ENCODE measurements around the gene STYK1.

- TF ChIP-seq PKNOX1 (IDR thresholded peaks at IDR 0.05): no peak
- TF ChIP-seq NFRKB (IDR thresholded peaks at IDR 0.05): no peak
- TF ChIP-seq CTBP1 (IDR thresholded peaks at IDR 0.05; ENCODE audit: borderline replicate concordance): no peak
- TF ChIP-seq L3MBTL2 (conservative IDR thresholded peaks at IDR 0.05): no peak
- TF ChIP-seq FOXM1 (IDR thresholded peaks at IDR 0.05; ENCODE audit: borderline replicate concordance): no peak
- no peak for TF ChIP-seq SP1 (IDR thresholded peaks at IDR 0.05)
Measured at GRCh38 chr12:10636611-10637010, 37.2 kb downstream of the STYK1 start.
